LNCAP (cell line): Measurements from ENCODE around the gene C10orf62.

Source experiments
- CTCF ChIP-seq: fragments of 450-650 bp; IDR thresholded peaks from 2 replicates; pipeline ENCODE4 v1.5.1; 2017; ENCODE audit warnings: mild to moderate bottlenecking

Gene C10orf62

GRCh38 chr10:97607095-97607636 lies 17.6 kb downstream of the C10orf62 start:
- no peak for TF ChIP-seq CTCF

GRCh38 chr10:97608991-97609561 lies 19.6 kb downstream of the C10orf62 start:
- no peak for TF ChIP-seq CTCF

GRCh38 chr10:97611473-97611872 lies 22.0 kb downstream of the C10orf62 start:
- no peak for TF ChIP-seq CTCF

GRCh38 chr10:97612386-97612785 lies 22.9 kb downstream of the C10orf62 start:
- peak; percentile 25 for TF ChIP-seq CTCF

- no peak for TF ChIP-seq CTCF
These were observed 28.8 kb downstream of the C10orf62 start for GRCh38 chr10:97618285-97618684.

- no peak for TF ChIP-seq CTCF
These were observed 29.2 kb downstream of the C10orf62 start for GRCh38 chr10:97618733-97619132.

GRCh38 chr10:97623277-97623676 lies 33.8 kb downstream of the C10orf62 start:
- no peak for TF ChIP-seq CTCF

GRCh38 chr10:97627731-97628130 lies 38.2 kb downstream of the C10orf62 start:
- no peak for TF ChIP-seq CTCF
